Raji (cell line): Measurements from ENCODE around the gene HNRNPK.
A peak's percentile ranks its signal among the peaks of the same experiment; 100 is the strongest.

ENCODE experiments used
- POLR2A ChIP-seq: IDR thresholded peaks from 2 replicates; pipeline ENCODE4 v1.6.1; 2011; ENCODE audit warnings: low read depth, low read length, control low read depth; ENCODE audit not compliant: insufficient read depth

HNRNPK gene

DNA sequence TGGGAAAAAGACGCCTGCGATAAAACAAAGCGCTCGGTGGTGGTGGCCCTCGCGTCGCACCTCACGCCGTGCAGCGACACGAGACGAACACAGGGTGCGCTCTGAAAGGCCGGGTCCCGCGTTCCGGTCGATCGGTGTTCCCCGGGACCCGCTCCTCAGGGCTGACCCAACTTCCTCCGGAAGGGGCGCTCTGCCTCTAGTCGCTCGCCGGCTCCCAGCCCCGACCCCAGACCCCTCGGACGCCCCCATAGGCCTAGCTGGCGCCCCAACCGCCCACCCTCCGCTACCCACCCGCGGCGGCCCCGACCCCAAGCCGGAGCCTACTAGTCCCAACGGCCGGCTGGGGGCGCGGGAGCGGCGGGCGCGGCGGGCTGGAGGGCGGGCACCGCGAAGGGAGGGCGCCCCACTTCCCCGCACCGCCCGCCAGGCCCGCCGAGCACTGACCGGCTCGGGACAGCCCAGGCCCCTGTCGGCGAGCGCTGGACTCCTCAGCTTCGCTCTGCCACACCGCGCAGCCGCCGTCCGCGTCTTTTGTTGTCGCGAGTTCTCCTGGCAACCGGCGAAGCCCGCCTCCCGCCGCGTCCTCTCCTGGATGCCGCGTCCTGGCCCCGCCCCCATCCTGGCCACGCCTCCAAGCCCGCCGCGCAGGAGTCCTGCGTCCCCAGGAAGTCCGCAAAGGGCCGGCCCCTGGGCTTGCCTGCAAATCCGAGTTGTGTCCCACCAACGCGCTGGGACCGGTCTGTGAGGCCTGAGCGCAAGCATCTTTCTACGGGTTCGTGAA is 58.9 kb downstream of the HNRNPK start, which contains the start of gene KIF27:
TSS of gene KIF27 (minus strand) at position 506 of the 781 bp plus-strand sequence. CDS start 5,841 bp downstream, outside the sequence.
- peak; percentile 79 for TF ChIP-seq POLR2A

DNA sequence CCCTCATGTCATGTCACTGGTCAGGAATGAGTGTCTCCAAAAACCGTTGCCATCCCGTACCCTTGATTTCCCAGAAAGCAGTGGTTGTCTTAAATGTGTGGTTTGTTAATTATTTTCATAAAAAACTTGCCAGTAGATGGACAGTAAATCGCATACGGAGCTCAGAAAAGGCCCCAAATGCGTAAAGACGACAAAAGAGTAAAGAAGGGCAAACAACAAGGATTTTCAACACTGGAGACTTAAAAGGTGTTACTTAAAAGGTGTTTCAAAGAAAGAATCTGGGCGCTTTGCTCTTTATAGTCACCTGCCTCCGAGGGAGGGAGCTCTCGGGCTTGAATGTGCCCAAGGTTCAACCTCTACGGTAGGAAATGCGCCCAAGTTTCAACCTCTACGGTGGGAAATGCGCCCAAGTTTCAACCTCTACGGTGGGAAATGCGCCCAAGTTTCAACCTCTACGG is 59.5 kb downstream of the HNRNPK start:
- TF ChIP-seq POLR2A, result no peak

DNA sequence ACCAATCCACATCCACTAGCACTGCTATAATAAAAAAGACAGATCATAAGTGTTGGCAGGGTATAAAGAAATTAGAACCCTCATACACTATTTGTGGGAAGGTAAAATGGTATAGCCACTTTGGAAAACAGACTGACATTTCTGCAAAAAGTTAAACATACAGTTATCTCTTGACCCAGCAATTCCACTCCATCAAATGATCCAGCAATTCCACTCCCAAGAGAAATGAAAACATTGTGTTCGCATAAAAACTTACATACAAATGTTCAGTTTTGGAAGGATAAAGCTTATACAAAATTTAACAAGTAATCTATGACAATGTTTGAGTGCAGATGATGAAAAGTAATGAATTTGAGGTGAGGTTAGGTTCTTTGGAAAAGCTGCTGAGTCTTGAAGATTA is 60.9 kb downstream of the HNRNPK start:
- no peak for TF ChIP-seq POLR2A
